ENCODE results near the gene FAM13A.

FAM13A gene

GRCh38 chr4:88843067-88843685, 213.8 kb downstream of the FAM13A start:
- DNase-seq (ENCODE audit: low read depth in 2 of 2) = no peak

- DNase-seq (ENCODE audit: low read depth in 2 of 2) = no peak
Measured at GRCh38 chr4:88841635-88842034, 215.3 kb downstream of the FAM13A start.

- DNase-seq (ENCODE audit: low read depth in 2 of 2) = no peak
Measured at GRCh38 chr4:88836216-88836615, 220.8 kb downstream of the FAM13A start.

DNA sequence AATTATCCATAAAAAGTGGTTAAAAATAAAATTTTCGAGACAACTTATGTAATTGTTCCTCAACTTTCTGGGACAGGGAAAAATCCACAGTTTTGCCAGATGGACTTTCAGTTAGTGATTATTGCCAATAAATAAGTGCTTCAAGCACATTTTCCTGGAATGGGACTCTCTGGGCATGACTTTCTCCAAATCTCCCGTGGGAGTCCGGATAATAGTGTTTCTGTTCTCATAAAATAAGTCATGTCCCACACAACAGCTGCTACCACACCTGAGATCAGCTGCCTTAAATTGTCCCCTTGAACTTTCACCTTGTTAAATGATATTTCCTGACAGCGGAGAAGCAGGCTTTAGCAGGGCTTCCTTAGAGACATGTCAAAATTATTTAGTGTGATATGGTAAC, 226.0 kb downstream of the FAM13A start:
- no peak for DNase-seq (ENCODE audit: low read depth in 2 of 2)

DNA sequence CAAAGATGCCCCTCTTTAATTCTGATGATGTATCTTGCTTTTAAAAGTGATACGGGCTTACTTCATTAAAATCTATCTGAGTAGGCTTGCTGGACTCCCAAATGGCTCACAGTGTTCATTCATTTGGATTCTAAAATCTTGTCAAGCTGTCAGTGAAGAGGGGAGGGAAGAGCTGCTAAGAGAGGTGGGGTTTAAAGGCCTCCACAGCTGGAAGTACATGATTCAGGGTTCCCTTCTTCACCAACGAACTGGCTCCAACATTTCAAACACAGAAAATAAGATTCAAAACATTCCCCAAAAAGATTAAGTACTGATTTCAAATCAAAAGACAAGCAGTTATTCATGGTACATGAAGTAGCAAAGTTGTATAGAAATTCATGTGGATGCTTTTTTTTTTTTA, 226.4 kb downstream of the FAM13A start:
- no peak for DNase-seq (ENCODE audit: low read depth in 2 of 2)

DNA sequence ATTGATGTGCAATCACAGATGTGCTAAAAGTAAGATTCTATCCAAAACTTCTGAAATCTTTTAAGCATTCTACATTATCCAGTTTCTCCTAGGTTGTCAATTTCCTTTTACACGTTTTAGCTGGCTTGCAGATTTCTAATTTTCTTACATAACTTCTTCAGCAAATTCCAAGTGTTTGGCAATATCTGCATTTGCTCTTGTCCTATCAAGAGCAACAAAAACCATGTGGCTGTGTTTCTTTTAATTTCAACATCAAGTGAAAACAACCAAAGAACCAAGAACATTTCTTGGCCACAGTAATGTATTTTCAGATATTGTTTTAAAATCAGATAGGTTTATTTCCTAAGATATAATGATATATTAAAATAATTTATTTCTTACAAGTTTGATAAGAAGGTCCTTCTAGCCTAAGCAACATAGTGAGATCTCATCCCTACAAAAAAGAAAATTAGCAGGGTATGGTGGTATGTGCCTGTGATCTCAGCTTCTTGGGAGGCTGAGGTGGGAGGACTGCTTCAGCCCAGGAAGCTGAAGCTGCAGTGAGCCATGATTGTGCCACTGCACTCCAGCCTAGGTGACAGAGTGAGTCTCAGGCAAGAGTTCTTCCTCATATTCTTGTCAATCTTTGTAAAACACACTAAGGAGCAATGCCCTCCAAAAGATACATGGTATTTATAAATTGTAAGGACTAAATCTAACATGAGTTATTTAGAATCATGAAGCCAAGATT, 228.0 kb downstream of the FAM13A start:
- no peak for DNase-seq (ENCODE audit: low read depth in 2 of 2)

DNA sequence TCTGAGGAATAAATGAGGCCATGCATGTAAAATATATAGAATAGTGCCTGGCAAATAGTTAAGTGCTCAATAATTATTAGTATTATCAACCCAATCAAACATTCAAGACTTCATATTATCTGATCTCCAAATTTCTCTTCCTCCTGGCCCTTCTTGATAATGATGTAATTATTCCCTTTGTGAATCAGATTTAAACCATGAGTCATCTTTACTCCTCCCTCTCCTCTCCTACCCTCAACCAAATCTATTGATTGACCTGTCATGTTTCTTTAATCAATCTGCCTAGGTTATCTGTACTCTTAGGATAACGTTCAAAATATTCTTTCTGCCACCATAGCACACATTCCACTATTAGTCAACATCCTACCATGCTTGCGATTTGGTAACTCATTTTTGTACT, 229.5 kb downstream of the FAM13A start:
- DNase-seq (ENCODE audit: low read depth in 2 of 2) = no peak

DNA sequence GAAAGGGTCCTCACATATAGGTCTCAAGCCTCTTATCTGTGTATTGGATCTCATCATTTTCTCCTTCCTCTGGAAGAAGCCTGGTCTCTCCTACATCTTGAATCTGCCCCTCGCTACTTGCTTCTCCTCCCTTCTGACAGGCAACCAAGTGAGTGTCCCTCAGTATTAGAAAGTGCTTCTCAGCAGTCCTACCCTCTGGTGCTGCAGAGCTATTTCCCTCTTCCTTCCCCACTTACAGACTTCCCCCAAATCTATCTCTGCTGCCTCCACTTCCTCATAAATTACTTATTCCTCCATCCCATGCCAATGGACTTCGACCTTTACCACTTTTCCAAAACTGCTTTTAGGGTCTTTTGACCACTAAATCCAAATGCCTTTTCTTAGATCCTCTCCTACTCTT, 230.2 kb downstream of the FAM13A start:
- no peak for DNase-seq (ENCODE audit: low read depth in 2 of 2)

DNA sequence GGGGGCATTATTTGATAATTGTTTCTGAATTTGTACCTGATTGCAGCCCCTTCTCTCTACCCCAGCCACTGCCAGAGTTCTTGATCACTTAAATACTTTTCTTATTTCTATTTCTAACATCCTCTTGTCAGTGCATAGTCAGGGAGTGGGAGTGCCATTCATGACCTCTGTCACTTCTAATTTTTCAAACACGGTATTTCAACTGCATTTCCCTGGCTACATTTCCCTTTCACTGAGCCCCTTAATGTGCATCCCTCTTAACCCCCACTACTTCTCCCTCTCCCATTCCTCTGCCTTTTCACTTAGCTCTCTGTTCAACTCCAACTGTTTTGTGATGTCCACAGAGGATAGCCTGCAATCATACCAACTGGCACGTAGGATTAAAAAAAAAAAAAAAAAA, 231.1 kb downstream of the FAM13A start:
- DNase-seq (ENCODE audit: low read depth in 2 of 2) = no peak

DNA sequence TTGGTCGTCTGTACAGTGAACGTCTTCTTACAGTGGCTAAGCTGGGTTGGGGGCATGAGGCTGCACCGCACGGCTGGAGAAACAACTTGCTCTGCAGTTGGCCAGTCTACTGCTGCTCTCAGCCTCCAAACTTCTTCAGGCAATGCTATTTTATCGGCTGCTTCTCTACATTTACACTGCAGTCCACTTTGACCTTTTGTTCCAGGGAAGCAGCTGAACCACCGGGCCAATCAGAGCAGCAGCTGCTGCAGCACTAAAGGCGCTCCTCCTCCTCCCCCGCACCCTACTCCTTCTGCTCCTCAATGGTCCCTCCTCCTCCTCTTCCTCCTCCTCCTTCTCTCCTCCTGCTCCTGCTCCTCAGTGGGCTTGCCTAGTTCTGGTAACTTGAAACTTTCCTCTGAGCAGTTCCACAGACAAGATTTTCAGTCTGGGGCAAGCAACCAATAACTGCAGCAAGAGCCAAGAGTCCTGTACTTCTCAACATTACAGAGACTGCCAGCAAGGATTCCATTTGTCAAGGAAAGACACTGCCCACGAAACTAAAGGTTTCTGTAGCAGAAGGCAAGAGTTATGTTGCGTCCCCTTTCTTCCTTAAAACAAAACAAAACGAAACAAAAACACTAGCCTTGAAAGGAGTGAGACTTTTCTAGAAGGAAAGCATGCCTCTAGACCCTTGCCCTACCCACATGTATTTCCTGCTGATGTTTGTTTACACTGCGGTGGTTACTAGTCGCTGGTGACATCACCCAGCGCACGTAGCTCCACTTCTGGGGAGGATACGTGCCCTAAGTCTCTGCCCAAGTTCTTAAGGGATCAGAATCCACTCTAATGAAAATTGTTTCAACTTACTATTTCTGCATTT, 233.7 kb downstream of the FAM13A start:
- peak; percentile 14 to 34 for DNase-seq (ENCODE audit: low read depth in 2 of 2)

DNA sequence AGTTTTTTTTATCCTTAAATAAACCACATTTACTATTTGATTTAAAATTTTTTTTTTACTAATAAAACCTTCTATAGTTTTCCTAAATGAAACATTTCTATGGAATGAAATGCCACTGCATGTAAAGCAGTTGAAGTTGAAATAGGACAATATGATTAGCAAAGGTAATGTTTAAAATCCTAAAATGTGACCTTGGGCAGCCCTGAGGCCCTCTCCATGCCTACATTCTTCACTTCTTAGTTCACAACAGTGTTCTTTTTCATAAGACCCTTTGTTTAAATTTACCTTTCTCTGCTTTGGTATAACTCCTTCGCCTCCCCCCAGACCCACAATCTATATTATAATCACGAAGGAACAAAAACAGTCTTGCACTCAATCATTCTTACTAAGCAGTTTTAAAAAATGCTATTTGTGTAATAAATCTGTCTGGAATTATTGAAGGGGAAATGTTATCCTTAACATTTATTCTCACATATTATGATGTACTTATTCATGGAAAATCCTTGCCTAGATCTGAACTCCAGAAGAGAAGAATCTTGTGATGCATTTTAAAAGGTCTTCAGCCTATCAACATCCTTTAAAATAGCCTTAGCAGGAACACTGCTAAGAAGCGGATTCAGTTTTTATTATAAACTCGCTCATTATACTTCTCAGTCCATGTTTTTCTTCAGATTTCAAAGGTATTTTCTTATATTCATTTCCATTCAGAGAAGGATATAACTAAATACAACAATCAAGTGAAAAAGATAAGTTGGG, 234.8 kb downstream of the FAM13A start:
- DNase-seq (ENCODE audit: low read depth in 2 of 2) = no peak

GRCh38 chr4:88821522-88821921, 235.5 kb downstream of the FAM13A start:
- no peak for DNase-seq (ENCODE audit: low read depth in 2 of 2)

DNA sequence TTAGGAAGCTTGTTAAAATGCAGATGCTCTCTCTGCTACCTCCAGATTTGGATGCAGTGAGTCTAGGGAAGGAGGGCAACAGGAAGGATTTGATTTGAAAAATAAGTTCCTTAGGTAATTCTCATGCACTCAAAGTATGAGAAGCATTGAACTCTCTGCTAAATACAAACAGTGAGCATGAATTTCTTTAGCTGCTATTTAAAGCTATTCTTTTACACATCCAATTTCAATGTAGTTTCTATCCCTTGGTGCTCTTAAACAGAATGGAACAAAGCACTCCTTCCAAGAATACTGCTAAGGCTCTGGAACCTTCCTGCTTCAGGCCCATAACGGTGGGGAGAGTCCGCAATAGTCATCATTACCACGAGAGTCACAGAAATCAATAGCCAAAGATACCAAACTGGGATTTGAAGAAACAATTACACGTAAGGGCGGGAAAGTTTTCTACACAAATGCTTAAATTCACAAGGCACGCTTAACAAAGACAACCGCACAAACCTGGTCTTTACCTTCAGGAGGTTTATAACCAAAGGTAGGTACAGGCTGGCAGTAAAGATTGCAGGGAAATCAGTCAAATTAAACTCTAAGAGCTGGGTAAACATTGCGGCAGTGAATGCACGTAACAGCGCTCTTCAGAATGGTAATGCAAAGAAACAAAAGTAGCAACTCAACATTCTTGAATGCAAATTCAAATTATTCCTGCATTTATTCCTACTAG, 236.1 kb downstream of the FAM13A start:
- DNase-seq (ENCODE audit: low read depth in 2 of 2) = no peak

DNA sequence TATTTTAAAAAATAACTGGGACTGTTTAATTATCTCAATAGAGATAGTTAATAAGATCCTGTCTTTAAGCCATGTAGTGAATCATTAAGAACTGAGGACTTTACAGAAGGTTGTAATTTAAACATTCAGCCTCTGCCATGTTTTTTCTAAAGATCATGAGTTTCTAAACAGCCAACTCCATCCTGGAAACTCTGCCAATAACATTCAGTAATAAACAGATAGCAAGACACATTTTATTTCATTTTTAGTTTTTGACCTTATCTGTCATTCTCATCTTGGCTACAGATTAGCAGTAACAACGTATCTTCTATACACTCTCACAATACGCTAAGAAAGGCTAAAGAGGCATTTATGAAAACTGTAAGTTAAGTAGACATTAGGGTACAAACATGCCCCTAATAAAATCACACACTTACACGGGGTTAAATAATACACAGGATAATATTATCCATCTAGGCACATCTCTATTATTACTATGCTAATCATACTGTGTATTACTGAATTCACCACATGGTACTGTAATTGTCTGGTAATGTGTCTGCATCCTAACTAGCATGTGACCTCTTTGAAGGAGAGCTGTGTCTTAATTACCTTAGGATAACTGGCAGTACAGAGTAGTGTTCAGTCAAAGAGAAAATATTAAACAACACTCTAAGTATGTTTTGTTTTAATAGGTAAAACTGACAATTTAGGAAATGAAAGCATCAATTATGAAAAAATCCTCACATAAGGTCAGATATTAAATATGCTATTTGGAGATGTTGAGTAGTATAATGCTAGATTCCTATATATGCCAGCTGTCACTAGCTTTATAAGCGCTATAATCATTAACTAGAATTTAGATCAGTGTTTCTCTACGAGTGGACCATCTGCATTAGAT, 236.9 kb downstream of the FAM13A start:
- DNase-seq (ENCODE audit: low read depth in 2 of 2) = no peak

- DNase-seq (ENCODE audit: low read depth in 2 of 2) = peak in 1 of 2 donors; percentile 6
Measured at GRCh38 chr4:88818631-88819470, 238.1 kb downstream of the FAM13A start.

DNA sequence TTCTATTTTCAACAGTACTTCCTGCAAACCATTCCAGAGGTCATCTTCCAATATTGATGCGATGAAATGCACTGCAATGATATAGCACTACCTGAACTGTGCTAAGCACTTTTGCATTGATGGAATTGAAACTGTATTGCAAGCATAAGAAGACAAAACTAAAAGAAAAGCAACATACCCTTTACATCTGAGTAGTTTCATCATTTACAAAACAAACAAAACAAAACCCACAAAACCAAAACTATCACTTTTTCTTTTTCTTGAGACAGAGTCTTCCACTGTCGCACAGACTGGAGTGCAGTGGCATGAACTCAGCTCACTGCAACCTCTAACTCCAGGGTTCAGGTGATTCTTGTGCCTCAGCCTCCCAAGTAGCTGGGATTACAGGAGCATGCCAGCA, 239.2 kb downstream of the FAM13A start:
- no peak for DNase-seq (ENCODE audit: low read depth in 2 of 2)

DNA sequence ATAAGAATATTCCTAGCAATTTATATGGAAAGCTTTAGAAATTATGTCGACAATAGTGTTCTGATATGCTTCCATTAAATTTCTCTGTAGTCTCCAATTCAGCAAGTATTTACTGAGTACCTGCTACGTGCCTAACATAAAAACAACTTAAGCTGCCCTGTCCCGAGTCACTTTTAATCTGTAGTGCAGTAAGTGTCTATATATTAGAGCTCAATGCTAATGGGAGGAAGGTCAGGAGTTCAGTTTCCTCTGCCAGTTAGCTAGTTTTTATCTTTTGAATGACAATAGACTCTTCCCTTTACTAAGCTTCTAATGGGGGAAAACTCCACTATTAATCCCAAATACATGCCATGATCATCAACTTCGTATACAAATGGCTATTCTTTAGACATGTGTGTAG, 240.6 kb downstream of the FAM13A start:
- DNase-seq (ENCODE audit: low read depth in 2 of 2) = no peak

DNA sequence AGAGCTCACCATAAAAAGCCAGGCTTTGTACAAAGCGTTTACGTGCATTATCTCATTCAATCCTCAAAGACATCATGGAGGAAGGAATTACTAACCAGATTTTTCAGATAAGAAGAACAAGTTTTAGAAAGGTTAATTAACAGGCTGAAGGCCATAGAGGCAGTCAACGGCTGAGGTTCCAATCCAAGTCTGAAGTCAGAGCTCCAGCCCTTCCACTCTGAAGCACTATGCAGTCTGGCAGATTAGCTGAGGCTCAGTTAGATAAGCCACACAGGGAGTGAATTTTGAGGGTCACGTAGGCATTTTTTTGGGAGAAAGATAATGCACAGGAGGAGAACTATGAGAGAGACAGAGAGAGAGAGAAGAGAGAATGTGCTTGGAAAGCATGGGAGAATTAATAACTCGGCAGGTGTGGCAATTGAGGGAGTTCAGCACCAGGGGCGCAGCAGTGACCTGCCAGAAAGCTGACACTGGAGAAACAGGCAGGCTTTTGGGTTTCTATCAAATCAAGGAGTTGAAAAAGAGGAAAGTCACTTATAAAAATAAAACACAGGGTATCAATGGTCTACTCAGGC, 242.9 kb downstream of the FAM13A start:
- DNase-seq (ENCODE audit: low read depth in 2 of 2) = no peak

DNA sequence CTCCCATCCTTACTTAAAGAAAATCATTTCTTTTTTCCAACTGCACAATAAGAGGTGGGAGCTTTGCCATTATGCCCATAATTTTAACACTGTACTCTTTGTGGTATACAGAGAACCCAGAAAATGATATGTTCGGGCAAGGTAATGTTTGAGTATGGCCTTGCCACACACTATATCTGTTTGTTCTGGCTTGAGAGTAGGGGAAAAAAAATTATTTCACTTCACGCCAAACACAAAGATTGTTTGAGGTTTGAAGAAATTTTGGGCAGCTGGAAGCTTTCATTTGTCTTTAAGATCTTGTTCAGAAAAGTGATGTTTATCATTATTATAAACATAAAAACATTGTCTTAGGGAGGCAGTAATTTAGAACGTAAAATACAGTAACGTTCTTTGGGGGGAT, 244.0 kb downstream of the FAM13A start:
- no peak for DNase-seq (ENCODE audit: low read depth in 2 of 2)

Measured in stimulated activated CD8-positive, alpha-beta memory T cell treated with anti-CD3 and anti-CD28 coated beads, Interleukin-15, amount 100 ng/mL, for 48 hours (primary cell).